ENCODE data around the gene RET. TPM values are rescaled to one million over a fixed set of nuclear protein-coding genes. Genes with fewer than 3 reads are reported as not detected.
"Not testable (repeated sequence)": the region's sequence is repeated elsewhere in the genome, so short reads cannot be mapped to it uniquely, and the experiment has no call there.

Gene RET
- total RNA-seq, 1 donor from 2014 or later: 0.20 TPM

GRCh38 chr10:43079856-43080255, 3.0 kb downstream of the RET start:
- ATAC-seq: no peak

GRCh38 chr10:43082087-43082486, 5.2 kb downstream of the RET start:
- no peak for ATAC-seq

DNA sequence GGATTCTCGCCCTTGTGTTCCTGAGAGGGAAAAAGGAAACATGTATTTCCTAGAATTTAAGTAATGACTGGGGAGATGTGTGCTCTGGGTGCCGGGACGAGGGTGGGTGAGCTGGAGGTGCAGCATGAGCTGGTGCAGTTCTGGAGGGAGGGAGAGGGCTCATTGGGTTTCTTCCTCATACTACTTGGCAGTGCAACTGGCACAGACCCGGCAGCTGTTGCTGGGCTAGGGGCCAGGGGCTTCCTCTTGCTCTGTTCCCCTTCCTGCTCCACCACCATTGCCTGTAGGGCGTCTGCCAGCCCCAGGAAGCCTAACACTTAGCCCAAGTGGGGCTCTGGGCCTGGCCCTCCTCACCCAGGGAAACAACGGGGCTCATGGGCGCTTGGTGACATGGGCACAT, 5.9 kb downstream of the RET start:
- ATAC-seq: no peak

DNA sequence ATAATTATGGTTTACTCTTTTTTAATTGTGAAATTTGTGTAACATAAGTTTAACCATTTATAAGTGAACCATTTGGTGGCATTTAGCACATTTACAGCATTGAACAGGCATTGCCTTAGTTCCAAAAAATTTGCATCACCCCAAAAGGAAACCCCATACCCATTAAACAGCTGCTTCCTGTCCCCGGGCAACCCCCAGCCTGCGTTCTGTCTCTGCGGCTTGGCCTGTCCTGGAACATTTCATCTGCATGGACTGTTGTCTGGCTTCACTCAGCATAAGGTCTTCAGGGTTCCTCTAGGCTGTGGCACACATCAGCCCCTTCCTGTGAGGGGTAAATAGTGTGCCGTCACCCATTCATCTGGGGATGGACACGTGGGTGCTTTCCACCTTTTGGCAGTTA, 6.9 kb downstream of the RET start:
- ATAC-seq: no peak

DNA sequence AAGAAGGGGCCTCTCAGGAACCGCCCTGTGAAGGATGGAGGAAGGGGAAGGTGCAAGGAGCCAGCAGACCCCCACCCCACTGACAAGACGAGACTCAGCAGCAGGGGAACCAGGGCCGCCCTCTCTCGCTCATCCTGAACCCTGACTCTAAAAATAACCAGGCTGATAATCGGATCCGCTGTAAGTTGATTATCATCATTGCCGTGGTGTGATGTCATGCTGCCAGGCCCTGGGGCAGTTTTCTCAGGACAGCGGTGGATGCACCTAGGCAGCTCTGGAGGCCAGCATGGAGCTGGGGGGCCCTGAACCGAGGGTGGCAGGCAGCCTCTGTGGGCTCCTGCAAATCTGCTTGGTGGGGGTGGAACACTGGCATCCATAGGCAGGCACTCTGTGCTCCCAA, 7.9 kb downstream of the RET start:
- ATAC-seq: no peak

DNA sequence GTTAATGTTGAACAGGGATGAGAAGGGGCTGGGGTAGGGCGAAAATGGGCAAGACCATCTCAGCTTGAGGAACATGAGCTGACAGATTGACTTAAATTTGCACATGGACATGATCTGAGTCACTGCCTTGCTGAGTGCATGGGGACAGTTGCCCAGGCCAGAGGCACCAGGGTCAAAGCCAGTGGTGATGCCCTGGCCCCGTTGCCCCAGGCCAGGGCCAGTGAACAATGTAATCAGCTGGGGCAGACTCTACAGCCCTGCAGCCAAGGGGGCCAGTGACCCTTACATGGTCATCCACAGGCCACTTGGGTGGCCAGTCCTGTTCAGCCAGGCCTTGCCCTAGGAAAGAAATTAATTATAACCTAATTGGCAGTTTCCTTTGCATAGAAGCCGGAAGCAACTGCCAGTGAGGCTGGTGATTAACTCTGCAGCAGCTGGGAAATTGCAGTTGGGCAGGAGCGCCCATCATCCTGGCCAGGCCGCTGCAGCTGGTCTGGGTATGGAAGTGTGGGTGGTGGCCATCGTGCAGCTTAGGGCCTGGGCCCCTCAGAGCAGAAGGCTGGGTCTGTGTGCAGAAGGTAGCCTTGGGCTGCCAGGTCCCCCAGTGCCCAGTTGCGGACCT, 9.6 kb downstream of the RET start:
- no peak for ATAC-seq

DNA sequence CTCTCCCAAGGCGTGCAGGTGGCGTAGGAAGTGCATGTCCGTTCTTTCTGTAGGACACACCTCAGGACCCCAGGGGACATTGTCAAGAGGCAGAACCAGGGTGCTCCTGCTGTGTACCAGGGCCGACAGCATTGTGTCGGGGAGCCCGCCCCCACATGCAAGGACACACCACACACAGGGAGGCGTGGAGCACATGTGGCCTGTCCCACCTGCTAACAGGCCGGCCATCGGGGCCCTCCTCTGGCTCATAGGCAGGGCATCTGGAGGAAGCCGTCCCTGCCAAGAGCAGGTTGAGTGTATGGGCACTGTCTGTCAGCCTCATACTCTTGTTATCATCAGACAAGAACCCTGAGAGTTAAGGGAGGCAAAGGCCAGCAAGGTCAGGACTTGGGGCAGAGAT, 12.7 kb downstream of the RET start:
- ATAC-seq: no peak

DNA sequence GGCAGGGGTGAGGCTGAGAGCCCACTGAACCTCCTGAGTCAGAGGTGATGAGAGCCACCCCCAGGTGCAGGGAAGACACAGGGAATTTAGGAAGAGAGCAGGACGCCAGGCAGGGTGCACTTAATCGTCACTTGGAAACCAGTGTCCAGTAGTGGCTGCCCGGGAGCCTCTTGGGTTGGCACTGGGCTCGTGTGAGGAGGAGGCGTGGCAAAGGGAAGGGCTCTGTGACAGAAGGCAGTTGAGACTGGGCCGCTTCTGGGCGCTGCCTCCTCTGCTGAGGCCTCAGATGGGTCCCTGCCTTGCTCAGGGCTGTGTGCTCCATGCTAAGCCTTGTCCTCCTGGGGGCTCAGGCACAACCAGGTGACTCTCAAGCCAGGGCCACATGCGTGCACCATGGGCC, 13.3 kb downstream of the RET start:
- ATAC-seq: no peak

GRCh38 chr10:43090664-43091063, 13.8 kb downstream of the RET start:
- ATAC-seq: no peak

GRCh38 chr10:43091846-43092245, 15.0 kb downstream of the RET start:
- ATAC-seq: no peak

GRCh38 chr10:43093423-43094076, 16.7 kb downstream of the RET start:
- ATAC-seq: peak; percentile 46

- no peak for ATAC-seq
Measured at GRCh38 chr10:43094085-43094484, 17.2 kb downstream of the RET start.

- ATAC-seq: not testable (repeated sequence)
Measured at GRCh38 chr10:43099339-43099738, 22.5 kb downstream of the RET start.

- no peak for ATAC-seq
Measured at GRCh38 chr10:43099928-43100327, 23.1 kb downstream of the RET start.

- no peak for ATAC-seq
Measured at GRCh38 chr10:43100366-43100765, 23.5 kb downstream of the RET start.

DNA sequence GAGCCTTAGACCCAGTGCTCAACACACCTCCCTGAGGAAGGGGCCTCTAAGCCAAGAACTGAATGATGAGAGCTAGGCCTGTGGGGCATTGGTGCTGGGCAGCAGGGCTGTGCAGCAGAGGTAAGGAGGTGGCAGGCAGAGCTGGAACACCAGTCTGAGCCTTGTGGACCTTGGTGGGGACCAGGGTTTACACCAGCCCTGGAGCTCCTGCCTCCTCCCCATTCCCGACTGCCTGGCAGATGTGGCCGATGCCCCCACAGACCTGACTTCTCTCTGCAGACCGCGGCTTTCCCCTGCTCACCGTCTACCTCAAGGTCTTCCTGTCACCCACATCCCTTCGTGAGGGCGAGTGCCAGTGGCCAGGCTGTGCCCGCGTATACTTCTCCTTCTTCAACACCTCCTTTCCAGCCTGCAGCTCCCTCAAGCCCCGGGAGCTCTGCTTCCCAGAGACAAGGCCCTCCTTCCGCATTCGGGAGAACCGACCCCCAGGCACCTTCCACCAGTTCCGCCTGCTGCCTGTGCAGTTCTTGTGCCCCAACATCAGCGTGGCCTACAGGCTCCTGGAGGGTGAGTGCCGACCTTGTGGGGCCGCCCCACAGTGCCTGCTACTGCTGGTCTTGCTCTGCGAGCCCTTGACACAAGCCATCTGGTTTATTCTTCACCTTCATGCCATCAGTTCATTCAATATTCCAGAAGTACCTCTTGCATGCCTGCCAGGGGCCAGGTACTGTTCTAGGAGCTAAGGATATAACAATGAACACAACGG, 25.4 kb downstream of the RET start:
- ATAC-seq: no peak

- peak; percentile 86 for ATAC-seq
Measured at GRCh38 chr10:43105102-43105955, 28.5 kb downstream of the RET start.

DNA sequence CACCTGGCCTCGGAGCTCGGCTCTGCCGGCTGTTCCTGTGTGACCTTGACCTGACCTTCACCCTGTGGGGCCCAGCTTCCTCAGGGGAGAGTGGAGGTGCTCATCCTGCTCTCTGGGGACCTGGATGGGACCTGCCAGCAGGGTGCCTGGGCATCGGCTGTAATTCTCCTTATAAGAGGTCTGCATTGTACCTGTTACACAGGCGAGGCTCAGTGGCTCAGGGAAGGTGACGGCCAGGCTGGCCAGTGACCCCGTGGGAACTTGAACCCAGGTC, 29.0 kb downstream of the RET start:
- ATAC-seq: no peak

DNA sequence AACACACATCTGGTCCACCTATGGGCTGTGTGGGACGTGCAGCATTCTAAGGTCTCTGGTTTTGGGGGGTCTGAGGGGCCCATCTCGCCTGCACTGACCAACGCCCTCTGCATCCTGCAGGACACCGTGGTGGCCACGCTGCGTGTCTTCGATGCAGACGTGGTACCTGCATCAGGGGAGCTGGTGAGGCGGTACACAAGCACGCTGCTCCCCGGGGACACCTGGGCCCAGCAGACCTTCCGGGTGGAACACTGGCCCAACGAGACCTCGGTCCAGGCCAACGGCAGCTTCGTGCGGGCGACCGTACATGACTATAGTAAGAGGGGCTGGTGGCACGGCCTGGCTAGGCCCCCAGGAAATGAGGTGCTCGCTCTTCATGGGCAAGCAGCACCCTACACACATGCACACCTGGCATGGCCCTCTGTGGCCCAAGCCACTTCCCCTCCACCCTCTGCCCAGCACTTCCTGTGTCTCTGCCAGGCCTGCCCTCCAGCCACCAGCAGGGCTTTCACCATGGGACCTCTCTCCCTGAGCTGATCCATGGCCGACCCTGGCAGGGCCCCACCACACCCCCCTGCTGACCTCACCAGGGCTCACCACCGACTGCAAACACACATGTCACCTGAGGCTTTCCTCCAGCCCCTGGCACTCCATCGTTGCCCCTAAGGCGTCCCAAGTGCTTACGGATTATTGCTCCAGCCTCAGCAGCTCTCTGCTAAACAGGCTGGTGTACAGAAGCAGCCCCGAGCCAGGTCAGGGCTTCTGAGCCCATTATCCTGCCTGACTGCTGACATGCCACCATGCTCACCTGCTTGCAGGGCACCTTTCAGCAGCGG, 29.6 kb downstream of the RET start:
- ATAC-seq: no peak

- ATAC-seq: no peak
Measured at GRCh38 chr10:43108951-43109350, 32.1 kb downstream of the RET start.

DNA sequence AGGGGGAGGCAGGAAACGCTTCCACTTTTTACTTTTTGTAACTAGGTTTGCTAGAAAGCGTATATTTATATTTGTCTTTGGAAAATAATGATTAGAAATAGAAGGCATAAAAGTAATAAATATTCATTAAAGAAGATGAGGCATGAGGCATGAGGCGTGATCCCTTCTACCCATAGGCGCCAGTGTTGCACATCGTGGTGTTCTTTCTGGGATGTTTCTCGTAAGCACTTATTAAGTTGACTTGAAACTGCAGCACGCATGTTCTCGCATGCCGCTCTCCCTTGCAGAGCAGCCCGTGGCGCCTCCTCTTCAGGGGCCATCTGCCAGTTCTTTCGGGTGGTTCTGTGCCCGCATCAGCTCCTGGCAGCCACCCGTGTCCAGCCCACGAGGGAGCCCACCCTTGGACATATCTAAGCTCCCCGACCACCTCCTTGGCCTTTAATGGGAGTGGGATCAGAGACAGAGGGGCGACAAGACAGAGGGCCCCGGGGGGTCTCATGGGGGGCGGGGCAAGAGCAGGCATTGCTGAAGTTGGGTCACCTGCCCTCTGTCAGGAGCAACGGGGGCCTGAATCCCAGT, 32.9 kb downstream of the RET start:
- ATAC-seq: no peak

Measured in esophagus mucosa (tissue), 1 donor.